Activated T-helper 9 cell treated with anti-CD3 and anti-CD28 coated beads, Interleukin-2, amount 50 U/mL, for 16 hours (primary cell): Measurements from ENCODE around the gene RSPH4A.
"Not testable (repeated sequence)": the region's sequence is repeated elsewhere in the genome, so short reads cannot be mapped to it uniquely, and the experiment has no call there.

ENCODE experiments used
- DNase-seq: peaks from one replicate; pipeline ENCODE4 v3.0.0-alpha.2; 2020; ENCODE audit warnings: low read depth

Gene RSPH4A

DNA sequence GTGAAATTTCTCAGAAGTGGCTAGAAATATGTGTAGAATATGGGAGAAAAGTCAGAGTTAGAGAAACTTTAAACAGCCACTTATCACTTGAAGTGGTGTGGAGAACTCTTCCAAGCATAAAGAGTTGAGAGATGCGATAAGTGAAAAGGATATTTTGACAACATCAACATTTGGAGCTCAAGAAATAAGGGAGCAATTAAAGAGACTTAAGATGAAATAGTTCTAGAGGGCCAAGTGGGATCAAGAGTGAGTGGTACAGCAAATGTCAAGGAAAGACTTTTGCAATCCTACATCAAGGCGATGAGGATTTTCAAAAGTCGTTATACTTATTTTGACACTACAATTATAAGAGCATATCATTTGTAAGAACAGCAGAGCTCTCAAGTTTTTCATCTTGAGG lies 9.6 kb downstream of the RSPH4A start:
- DNase-seq = no peak

DNA sequence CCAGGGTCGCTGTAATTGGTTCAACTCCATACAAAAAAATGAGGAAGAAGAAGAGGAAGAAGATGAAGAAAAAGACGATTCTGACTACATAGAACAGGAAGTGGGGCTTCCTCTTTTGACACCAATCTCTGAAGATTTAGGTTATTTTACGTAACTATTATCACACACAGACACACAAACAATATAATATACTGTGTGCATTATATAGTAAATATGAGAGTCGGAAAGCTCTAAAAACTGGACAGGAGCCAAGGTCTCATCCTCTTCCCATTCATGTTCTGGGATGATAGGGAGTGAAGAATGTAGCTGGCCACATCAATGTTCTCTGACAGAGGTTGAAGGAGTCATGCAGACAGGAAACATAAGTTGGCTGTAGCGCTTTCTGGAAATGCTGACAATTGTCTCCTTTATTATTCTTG lies 13.3 kb downstream of the RSPH4A start:
- DNase-seq = no peak

DNA sequence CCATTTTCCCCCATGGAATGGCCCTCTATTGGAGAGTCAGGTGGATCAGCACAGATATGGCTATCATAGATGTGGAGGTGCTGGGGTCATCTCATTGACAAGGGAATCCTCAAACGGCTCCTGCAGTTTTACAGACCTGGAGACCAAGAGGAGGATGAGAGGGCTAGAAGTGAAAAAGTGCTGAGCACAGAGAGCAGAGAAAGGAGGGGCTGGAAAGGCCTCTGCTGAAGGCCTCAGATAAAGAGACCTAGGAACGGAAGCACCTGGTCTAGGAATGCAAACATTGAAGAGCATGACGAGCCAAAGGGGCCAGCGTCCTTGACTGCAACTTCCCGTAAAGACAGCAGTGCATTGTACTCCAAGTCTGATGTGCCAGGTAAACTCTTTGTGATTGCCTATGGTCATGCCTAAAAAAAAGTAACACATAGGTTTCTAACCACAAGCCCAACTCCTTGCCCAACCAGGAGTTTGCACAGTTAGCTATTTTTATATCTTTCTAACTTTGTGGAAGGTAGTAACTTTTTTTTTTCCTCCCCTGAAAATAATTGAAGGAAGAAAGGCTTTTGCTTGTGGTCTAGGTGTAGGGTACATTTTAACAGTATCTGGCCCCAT lies 15.2 kb downstream of the RSPH4A start:
- DNase-seq = no peak

DNA sequence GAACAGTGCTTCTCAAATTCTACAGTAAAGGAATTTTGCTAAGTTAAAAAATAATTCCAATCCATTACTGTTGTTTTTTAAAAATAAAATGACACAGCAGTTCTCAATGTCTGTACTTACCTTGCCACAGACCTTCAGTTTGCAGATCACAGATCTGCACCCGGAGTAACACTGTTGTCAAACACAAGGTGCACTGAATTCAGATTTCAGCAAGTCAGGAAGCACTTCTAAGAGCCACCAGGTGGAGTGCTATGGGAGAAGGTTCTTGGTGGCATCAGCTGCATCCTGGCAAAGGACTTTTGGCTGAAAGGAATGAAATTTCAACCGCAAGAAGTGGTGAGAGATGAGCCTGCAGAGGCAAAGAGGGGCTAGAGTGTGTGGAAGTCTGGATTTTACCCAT lies 17.4 kb downstream of the RSPH4A start:
- DNase-seq = no peak

DNA sequence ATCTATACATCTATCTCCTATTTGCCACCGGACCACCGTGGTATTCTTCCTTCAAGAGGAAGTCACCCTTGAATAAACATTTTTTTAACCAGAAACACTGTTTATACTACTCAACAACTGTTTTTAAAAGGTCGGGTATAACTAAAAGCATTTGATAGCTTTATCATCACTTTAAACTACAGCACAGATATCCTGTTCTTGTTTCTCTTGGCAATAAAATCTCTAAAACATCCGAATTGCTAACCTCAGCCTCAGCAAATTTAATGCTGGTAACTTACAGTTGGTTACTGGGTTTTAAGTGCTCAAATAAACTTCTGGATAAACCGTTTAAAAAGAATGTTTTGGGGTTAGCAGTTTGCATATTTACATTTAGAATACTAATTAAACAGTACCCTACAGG lies 31.9 kb downstream of the RSPH4A start:
- no peak for DNase-seq

DNA sequence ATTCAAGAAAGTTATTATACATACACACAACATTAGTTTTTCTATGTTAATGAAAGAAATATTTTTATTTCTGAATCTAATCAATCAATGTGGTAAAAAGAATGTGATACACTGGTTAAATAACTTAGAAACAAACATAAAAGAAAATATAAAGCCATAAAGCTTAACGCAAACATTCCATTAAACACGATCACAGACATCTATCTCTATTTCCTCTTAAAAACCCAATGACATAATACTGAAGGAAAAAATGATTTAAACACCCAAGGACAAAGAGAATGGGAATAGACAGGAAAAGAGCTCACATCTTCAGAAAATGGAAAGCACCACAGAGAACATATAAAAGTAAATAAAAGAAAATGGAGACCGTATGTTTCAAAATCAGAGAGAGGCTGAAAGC lies 32.9 kb downstream of the RSPH4A start:
- DNase-seq = no peak

DNA sequence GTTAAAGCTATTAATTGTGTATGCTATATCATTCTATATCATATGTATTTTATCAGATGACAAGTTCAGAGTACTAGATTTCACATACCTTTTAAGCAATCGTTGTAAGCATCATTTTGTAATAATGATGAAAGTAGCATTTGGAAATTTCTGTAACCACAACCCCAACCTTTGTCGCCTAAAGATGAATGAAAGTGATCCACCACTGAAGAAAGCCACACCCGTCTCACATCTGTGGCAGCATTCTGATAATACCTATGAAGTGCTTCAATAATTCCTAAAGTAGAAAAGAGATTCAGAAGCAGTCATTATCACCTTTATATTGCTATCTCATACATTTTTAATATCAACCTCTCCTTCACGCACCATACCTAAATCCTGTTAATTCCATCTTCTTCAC lies 35.6 kb downstream of the RSPH4A start:
- no peak for DNase-seq

DNA sequence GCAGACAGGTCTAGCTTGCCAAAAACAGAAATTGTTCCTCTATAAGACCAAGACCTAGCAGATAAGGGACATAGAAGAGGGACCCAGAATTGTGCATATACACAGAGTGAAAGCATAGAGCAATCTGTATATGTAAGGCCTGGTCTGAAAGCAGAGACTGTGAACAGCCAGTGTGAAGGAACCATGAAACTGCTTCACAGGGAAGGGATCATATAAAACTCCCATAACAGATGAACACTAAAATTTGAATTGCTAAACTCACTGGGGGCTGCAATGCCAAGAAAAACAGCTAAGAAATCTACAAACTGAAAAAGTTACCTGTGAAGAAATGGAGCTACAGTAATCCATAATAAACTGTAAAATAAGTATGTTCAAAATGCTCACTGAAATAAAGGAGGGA lies 45.3 kb downstream of the RSPH4A start:
- no peak for DNase-seq

DNA sequence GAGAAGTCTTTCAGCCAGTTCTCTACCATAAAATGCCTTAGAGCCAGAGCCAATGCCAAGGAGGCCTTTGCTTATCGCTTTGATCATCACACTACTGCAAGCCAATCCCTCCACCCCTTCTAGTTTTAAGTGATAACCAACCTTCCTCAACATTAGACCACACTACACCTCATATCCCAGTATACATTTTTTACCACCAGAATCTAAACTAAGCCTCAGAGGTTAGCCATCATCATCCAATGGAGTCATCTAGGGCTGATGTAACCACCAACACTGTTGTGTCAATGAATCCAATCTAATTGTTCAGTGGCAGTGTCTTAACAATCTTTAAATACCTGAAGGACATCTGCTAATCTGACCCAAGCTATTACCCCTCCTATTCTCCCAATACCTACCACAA lies 45.9 kb downstream of the RSPH4A start:
- DNase-seq = no peak

DNA sequence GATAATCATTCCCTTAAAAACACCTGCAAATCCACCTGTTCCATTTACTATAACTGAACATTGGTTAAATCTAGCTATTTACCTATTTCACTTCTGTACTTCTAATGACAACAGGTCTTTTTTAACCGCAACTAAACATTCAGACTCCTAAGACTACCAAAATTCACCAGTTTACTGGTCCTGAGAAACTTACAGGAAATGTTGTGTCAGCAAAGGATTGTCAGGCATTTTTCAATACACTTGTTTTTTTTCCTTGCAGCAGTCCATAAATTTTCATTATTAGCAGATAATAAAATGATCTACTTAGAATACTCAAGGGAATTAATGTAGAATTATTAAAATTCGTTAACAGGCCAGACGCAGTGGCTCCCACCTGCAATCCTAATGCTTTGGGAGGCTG lies 47.0 kb downstream of the RSPH4A start:
- DNase-seq = no peak

DNA sequence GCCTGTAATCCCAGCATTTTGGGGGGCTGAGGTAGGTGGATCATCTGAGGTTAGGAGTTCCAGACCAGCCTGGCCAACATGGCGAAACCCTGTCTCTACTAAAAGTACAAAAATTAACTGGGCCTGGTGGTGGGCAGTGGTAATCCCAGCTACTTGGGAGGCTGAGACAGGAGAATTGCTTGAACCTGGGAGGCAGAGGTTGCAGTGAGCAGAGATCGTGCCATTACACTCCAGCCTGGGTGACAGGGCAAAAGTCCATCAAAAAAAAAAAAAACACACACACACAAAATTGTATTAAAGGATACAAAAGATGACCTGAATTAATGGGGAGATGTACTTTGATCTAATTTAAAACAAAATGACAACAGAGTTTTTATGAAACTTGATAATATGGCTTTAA lies 47.9 kb downstream of the RSPH4A start:
- DNase-seq = not testable (repeated sequence)

DNA sequence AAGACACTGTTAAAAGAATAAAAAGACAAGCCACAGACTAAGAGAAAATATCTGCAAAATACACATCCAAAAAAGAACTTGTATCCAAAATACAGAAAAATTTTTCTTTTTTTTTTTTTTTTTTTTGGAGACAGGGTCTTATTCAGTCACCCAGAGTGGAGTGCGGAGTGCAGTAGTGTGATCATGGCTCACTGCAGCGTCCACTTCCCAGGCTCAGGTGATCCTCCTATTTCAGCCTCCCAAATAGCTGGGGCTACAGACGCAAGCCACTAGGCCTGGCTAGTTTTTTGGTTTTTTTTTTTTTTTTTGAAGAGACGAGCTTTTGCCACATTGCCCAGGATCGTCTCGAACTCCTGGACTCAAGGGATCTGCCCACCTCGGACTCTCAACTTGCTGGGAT lies 49.2 kb downstream of the RSPH4A start:
- DNase-seq = no peak

DNA sequence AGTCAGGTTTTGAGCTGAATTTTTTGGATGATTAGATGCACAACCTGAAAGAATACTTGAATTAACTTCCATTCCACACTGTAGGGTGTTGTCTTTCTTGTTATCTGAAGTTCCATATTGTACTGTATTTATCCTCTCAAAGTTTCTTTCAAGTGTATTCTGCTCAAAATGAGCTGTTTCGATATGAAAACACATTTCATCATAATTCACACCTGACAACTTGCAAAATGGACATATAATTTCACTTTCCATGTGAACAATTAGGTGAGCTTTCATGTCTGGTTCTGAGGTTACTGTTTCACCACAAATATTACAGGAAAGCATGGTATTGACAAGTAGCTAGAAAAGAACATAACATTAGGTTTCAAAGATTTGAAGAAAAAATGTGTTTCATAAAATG lies 50.6 kb downstream of the RSPH4A start:
- no peak for DNase-seq

DNA sequence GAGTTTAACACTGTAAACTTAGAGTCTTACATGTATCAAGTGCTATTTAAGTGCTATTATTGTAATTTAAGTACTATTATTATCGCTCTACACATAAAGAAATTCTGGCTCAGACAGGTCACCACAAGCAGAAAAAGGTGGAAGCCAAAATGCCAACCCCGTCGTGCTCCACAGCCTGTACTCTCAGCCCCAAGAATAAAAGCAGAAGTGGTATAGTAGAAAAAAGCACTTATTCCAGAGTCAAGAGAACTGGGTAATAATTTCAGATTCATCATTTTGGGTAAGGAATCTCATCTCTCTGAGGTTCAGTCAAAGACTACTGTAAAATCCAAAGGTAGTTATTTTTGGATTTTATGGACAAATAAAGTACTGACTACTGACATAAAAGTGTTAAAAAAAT lies 51.3 kb downstream of the RSPH4A start:
- DNase-seq = no peak

DNA sequence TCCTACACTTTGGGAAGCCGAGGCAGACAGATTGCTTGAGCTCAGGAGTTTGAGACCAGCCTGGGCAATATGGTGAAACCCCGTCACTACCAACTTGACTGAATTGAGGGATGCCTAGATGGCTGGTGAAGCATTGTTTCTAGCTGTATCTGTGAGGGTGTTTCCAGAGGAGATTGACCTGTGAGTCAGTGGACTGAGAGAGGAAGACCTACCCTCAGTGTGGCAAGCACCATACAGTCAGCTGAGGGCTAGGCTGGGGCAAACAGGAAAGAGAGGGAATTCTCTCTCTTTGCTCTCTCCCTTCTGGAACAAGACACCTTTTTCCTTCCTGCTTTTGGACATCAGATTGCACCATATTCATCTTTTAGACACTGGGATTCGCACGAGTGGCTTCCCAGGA lies 56.0 kb downstream of the RSPH4A start:
- no peak for DNase-seq

DNA sequence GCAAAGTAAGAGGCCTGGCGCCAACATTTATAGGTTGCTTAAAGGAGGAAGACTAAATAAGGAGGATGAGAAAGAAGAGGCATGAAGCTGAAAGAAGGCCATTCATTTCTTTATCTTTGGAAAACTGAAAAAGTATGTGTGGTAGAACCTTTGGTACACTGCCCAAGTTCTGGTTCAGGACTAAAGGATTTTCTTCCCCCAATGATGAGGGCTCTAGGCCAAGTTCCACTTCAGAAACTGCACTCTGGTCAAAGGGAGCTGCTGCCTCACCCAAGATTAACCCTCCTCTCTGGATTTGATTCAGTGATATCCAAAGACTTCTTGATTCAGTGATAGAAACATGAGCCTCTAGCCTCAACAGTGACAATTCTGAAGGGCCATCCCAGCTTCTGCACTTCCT lies 59.7 kb downstream of the RSPH4A start:
- DNase-seq = no peak

DNA sequence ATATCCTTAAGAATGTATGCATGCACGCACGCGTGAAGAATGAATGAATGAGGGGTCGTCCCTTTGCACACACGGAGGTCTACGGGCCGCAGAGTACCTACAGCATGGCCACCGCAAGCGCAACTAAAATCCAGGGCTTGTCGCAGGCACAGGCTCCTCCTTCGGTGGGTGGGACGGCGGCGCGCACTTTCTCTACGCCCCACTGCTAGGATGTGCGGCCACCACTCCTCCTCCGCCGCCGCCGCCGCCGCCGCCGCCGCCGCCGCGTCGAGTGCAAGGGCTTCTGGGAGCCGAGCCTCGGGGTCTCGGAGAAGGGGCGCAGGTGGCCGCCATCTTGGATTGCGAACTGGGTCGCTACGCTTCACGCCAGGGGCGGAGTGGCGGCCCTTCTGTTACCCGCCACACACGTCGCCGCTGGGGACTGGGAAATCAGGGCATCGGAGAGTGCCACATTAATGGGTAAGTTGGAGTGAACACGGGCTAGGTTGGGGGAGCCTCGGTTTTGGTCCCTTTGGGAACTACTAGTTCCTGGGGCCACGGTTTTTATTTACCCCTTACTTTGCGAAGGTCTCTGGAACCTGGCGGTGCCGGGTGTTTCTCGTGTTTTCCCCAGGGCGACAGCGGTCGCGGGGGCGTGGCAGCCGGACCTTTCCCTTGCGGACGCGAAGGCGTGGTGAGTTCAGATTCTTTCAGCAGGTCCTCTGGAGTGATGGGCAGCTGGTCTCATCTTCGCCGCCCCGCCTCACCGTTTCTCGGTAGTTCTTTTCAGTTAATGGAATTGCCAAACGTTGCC lies 64.8 kb downstream of the RSPH4A start, which contains the start of gene KPNA5:
TSS of gene KPNA5 (plus strand) at position 332 of the 793 bp plus-strand sequence. CDS start at position 456, 124 bp downstream.
- peak; percentile 84 for DNase-seq

DNA sequence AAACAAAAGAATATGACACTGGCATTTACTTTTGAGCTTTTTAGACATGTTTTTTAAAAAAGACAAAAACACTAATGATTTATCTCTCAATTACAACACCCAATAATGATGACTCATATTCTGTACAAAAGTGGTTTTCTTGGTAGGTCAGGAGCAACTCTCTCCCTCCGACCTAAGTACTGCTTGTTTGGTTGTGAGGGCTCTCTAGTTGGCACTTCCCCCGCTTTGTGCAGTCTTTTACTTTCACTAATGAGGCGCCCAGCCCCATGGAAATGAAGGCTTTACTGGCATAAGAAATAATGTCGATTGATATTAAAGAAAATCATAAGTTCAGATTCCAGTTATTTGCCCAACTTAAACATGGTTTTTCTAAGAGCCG lies 66.0 kb downstream of the RSPH4A start:
- no peak for DNase-seq
